H4 (cell line): Measurements from ENCODE around the gene ECE1. TPM values are rescaled to one million over a fixed set of nuclear protein-coding genes. Genes with fewer than 3 reads are reported as not detected.

Source experiments
- DNase-seq: peaks from one replicate; pipeline ENCODE4 v3.0.0-alpha.2; 2015; ENCODE audit warnings: low spot score
- total RNA-seq: library from RNA; depleted of rRNA; stranded (reverse); fragments of >200 nt; shearing (Covaris generic); gene quantifications from 2 replicates; pipeline ENCODE4 v1.2.3, GENCODE V29; 2014

ECE1 gene
- total RNA-seq, 1 experiment from 2014 or later = 55.2 TPM

DNA sequence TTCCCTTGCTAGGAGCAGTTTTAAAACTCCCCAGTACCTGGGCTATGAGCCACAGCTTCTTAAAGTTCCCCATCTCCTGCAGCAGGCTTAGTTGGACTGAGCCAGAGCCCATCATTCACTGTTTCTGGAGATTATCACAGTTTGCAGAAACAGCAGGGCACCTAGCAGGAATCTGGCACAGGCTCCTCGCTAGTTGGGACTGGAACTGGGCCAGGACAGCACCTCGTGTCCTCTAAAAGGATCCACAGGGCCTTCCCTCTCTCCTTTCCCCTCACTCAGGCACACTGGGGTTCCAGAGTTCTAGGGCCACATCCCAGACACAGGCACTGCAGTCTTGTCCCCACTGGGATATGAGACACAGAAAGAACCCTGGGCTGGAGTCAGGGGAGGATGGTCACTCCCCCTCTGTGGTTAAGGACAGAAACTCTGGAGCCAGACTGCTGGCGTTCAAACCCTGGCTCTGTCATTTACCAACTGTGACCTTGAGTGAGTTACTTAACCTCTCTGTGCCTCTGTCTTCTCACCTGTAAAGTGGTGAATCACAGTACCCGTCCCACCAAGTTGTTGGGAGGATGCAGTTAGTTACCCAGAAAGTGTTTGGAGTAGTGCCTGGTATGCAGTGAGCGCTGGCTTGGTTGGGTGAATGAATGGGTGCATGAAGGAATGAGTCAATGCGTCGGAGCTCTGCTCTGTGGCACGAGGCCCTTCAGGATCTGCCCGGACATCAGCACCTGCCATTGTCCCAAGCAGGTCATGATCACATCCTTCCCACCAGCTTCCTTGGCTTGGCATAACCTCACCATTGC lies 18.8 kb upstream of the ECE1 start:
- no peak for DNase-seq

DNA sequence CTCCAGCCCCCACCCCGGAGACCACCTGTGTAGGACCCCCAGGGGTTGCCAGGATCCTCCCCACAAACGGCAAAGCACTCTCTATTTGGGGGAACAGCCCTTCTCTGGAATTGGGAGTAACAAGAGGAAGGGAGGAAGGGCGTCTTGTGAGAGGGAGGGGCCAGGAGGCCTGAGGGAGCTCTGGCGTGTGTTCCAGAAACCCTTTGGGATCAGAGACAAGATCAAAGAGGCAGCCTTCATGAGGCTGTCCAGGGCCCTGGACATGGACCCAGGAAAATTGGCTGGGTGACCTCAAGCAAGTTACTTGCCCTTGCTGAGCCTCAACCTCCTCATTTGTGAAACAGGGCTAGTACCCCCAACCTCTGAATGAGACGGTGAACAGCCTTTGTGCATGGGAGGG lies 18.1 kb upstream of the ECE1 start:
- DNase-seq = no peak

DNA sequence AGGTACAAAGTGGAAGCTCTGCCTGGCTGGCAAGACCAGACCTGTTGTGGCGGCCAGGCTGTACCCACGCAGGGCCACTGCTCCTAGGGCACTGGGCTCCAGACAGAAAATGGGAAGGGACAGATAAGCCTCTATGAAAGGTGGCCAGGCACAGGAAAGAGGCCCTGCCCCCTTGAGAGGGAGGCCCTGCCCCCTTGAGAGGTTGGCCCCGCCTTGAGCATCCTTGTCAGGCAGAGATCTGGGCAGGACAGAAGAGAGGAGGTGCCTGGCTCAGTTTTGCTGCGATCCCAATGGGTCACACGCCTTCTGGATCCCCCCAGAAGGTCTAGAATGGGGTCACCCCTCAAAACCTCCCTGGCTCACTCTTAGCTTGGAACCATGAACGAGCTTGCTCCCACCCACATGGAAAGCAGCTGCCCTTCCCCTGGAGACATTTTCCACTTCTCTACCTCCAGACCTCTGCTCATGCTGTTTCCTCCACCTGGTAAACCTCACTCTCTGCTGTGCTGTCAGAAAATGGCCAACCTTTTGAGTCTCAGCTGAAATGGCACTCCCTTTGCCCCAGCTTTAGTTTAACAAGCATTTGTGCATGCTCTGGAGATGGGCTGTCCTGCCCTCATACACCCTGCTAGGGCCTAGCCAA lies 17.5 kb upstream of the ECE1 start:
- DNase-seq = no peak

DNA sequence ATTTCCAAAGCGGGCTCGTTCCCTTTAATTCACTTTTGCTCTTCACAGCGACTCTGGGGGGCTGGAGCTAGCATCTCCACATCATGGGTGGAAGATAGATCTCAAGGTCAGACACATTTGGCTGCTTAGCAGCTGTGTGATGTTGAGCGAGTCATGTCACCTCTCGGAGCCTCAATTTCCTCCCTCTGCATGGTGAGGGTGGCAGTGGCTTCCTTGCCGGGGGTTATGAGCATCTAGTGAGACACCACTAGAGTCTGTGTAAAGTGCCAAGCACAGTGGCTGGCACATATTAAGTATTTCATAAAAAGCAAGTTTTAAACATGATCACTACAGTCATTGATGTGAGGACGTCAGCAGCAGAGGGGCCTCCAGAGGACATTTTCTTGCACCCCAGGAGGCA lies 16.9 kb upstream of the ECE1 start:
- DNase-seq = no peak

DNA sequence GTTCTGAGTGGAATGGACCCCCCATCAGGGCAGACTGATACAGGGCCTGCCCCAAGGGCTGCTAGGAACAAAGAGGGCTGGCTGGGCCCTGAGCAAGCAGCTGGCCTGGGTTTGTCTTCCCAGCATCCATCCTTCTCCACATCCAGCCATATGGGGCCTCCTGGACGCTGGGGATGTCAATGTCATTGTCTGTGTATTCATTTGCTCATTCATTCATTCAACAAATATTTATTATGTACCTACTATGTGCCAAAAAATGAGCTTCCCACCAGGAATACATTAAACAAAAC lies 15.6 kb upstream of the ECE1 start:
- DNase-seq = no peak

DNA sequence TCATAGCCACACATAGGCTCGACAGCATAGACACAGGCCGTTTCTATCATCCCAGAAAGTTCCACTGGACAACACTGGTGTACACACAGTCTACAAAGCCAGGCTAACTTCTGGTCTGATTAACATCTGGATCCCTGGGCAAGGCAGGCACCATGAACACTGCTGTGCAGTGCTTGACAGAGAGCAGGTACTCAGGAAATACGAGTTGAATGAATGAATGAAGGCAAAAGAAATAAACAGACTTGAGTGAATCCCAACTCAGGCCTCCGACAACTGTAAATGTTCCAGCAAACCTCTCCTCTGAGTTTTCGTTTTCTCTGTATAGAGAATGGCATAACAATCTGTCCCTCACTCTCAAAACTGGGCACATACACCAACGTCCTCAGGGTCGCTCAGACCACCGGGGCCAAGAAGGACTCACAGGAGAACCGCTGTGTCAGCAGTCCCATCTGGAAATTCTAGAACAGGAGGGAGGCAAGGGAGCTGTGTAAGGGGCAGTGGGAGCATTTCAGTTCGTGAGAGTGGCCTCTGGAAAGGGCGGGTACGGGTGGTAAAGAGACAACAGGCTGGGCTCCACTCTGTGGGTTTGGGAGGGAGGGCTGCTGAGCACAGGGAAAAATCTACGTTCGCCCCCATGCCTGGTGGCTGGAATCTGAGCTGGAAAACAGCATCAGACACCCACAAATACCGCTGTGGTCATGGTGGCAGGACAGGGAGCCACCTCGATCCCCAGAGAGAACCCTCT lies 15.1 kb upstream of the ECE1 start:
- no peak for DNase-seq

DNA sequence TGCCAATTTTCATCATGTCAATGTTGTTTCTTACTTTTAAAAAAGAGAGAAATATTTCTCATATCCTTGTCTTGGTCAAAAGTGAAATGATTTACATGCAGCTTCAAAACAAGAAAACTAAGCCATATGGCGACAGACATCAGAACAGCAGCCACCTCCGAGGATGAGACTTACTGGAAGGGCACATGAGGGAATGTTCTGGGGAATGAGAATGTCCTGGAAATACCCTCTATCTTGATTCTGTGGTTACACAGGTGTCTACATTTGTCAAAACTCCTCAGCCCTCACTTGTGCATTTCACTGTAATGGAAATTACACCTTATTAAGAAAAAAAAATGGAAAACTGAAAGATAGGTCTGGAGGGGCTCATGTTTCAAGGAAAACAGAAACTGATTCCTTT lies 14.2 kb upstream of the ECE1 start:
- no peak for DNase-seq

DNA sequence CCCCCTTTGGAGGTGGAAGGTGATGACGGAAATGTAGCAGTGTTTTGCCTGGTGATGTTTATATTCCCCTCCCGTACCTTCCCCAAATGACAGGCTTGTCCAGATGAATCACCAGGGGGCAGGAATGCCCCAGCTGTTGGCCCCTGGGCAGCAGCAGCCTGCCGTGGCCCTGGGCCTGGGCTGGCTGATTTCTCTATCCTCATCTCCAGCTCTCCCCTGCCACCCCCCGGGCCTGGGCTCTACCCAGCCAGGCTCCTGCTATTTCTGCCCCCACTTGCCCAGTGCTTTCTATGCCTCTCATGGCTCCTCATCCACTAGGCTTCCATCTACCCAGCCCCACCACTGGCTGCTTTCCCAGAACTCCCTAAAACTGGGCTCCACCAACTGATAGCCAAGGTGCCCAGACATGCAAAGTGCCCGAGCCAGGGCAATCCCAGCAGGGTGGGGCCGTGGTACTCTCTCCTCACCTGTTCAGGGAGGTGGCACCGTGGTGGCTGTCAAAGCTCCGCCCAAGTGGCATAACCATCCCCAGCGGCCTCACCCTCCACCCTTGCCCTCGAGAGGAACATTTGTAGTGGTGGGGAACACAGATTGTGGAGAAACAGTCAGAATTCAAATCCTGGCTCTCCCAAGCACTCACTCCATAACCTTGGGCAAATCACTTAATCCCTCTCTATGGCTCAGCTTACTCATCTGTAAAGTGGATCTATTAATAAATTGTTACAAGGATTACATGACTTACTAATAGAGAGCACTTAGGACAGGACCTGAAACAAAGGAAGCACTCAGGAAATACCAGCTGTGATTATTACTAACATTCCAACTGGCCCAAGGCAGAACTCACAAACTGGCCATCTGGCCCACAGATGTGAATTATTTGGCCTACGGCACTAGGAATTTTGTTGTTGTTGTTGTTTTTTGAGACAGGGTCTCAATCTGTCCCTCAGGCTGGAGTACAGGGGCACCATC lies 12.8 kb upstream of the ECE1 start:
- peak; percentile 37 for DNase-seq

DNA sequence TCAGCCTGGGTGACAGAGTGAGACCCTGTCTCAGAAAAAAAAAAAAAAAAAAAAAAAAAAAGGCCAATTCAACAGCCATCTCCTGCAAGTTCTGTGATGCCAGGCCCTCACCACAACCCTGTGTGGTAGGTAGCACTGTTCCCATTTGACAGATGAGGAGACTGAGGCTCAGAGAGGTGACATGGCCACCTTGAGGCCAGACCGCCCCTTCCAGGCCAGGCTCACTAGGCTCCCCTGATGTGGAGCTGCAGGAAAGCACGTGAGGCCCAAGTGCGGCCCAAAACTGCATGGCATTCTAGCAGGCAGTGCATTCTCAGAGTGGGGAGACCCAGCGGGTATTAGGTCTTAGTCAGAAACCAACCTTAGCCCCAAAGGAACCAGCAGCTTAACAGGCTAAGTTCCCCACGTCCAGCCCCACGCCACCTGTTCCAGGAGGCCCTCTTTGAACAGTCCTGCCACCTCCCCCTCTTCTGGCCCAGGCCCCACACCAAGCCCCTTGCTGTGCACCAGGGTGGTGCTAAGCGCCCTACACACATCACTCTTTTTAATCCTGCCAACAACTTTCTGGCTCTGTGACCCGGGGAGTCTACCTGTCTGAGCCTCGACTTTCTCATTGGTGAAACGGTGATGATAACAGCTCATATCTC lies 11.7 kb upstream of the ECE1 start:
- no peak for DNase-seq

DNA sequence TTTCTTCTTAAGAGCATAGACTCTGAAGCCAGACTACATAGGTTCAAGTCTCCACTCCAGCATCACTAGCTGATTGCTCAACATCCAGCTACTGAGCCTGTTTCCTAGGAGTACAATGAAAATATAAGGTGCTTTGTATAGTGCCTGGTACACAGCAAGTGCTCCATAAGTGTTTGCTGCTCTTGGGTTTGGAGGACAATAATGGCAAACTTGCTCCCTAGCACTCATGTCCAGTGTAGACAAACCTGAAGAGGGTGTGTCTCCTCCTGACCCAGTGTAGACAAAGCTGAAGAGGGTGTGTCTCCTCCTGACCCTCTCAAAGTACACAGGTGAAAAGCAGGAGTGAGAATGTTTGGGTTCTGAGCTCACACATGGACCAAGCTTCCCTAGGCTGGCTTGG lies 10.5 kb upstream of the ECE1 start:
- no peak for DNase-seq

DNA sequence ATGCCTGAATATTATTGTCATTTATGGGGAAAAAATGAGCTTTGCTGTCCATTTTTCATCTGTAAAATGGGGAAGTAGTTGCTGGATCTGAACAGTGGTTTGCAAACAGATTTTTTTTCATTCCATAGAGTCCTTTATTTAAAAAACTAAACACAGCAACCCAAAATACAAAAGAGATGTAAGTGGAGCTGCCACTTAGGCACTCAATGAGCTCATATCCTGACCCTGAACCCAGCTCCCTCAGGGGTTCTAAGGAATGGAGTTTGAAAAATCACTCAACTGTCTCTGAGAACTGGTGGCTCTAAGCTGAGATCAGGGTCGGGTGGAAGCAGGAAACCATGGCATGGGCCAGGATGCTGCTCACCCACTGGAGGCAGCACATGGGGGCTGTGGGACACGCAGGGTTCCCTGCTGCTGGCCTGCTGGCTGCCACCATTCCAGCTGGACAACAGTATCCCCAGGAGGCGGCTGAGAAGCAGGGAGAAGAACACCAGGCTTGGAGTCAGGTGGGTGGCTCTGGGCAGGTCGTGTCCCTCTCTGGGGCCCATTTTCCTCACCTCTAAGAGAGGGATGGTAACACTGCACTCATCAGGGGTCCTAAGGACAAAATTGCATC lies 9.6 kb upstream of the ECE1 start:
- no peak for DNase-seq

DNA sequence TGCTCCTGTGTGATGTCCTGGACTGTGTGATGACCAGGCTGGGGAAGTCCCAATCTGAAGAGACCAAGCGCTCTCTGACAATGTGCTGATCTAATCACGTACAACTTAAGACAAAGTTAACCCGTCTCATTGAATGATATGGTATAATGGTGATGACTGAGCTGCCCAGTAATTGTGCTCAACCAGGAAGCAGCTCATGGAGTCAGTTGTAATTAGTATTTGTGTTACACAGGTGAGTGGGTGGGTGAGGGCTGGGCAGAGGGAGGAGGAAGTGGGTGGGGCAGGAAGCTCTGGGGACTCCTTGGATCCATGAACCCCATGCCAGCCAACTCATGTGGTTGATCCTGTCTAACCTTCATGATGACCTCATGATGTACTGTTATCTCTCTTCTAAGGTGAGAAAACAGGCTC lies 8.7 kb upstream of the ECE1 start:
- DNase-seq = no peak

DNA sequence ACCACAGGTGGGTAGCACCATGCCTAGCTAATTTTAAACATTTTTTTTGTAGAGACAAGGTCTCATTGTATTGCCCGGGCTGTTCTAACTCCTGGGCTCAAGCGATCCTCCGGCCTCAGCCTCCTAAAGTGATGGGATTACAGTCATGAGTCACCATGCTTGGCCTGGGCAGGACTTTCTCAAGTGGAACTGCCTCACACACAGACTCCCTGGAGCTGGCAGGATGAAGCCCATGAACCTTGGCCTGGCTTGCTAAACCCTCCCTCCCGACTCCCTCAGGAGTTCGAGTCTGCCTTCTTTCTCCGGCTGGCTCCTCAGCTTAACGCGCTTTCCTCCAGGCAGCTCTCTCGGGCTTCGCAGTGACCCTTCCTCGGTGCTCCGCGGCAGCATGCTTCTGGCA lies 7.7 kb upstream of the ECE1 start:
- DNase-seq = no peak

DNA sequence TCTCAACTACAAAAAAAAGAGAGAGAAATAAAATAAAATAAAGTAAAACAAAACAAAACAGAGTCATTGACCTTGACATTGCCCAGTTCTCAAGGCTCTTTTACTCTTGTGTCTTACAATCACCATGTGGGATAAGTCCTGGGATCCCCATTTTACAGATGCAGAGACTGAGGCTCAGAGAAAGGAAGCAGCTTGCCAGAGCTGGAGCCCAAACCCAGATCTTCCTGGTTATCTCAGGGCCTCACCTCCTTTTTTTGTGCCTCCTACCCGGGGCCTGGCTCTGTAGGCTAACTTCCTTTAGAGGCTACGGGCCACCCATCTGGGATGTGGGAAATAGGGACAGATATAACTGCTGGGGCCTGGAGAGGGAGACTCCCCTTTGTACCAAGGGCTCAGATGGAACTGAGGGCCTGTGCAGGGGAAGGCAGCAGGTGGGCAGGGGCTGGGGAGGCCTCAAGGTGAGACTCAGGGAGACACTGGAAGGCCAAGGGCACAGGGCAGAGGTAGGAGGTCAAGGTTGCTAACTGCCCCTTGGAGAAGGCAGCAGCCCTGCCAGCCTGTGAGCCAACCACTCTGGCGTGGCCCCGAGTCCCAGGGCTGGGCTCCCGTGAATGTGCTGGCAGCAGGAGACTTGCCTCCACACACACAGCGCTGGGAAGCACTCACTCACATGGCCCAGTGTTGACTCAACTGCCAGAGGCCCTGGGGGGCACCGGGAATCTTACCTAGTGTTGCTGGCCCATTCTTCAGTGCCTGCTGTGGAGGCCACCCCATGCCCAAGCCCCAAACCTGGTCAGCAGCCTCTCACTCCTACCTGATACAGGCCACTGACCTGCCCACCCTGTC lies 6.5 kb upstream of the ECE1 start:
- no peak for DNase-seq

DNA sequence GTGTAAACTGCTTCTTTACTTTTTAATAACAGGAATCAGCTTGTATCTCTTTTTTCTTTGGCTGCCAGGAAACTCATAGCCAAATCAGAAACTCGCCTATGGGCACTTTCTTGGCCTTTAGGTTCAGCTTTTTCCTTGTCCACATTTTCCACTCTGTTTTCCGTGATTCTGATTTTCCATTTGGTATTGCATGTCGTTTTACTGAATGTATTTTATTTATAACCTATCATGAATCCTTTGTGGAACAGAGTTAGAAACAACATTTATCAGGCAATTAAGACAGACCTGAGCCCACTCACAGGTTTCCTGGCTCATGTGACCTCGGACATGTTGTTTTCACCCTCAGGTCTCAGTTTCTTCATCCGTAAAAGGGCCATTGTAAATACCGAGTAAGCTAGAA lies 5.3 kb upstream of the ECE1 start:
- no peak for DNase-seq

DNA sequence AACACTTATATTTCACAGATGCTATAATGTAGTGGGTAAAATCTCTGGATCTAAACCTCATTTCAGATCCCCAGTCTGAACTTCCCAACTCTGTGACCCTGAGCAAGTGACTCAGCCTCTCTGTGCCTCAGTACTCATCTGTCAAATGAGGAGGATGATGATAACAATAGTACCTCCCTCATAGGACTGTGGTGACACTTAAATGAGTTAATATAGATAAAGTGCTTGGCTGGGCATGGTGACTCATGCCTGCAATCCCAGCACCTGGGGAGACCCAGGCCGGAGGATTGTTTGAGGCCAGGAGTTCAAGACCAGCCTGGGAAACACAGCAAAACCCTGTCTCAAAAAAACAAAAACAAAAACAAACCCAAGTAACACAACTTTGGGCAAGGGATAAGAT lies 4.7 kb upstream of the ECE1 start:
- peak; percentile 43 for DNase-seq

DNA sequence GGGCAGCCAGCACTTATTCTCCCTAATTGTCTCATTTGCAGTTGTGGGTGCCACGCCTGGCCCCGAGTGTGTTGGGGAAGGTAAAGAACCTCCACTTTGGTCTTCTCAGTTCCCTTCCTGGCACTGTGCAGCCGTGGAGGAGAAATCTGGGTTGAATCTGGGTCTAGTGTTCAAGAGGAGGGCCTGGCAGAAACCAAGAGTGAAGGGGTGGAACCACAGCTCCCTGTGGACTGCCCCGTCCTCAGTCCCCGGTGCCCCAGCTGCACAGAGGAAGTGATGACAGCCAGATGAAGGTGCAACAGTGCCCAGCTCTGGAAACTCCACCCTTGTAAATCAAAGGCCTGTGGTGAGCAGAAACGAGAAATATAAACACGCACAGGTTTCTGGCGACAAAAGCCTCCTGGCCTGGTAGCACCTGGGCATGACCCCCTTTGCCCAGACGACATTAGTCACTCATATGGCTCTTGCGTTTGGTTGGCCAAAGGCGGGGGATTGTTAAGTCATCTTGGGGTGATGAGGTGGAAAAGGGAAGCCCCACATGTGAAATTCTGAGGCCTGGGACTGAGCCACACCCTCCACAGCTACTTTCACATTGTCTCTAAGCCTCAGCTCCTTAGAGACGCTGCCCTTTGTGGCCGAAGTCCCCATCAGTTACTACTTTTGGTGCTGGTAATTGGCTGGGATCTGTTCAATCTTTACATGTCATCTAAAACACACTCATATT lies 4.2 kb upstream of the ECE1 start:
- peak; percentile 80 for DNase-seq

DNA sequence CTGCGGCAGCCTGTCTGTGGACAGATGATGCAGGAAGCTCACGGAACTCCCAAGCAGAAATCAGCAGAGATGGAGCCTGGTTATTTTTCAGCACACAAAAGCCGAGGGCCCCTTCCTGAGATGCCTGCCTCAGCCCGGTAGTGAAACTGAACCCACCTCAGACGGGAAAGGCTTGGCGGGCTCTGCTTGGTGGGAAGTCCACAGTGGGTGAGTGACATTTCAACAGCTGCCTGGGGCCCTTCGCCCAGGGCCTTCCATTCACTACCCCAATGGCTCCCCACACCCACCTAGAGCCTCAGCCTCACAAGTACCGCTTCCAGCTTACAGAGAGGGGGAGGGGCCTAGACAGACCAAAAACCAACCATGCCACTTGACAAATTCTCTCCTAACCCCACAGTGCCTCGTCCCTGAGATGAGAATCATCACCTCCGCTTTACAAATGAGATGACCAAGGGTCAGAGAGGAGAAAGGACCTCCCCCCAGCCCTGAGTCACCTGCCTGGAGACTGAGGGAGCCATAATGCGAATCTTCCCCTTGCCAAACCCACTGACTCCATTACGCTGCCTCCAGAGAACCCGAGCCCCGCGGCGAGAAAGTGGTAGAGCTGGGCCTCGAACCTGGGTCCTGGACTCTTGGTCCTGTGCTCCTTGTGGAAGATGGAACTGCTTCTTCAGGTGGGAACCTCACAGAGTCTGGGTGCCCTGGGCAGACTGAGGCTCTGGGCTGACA lies 3.4 kb upstream of the ECE1 start:
- DNase-seq = no peak
